GM21367 (cell line): Measurements from ENCODE around the gene LRRC75A.

Source experiments
- ATAC-seq: cut with Tn5 transposase; IDR thresholded peaks from one replicate; pipeline ENCODE4 v1.9.1; 2021; ENCODE audit not compliant: unreplicated experiment

The LRRC75A gene

DNA sequence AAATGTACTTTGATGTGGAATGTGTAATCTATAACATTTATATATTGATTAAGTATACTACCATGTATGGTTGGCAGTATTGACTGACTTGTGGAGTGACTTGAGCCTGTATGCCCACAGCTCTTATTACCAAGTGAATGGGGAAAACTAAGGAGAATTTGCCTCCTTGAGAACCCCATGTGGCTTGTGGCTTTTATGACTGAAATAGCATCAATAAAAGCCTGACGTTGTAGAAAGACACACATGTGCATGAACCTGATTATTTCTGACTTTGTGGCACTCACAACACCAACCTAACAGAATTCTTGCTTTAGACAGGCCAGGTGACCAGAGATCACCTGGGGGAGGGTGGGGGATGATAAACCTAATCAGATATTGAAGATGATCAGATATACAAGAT, 2.1 kb upstream of the LRRC75A start:
- no peak for ATAC-seq

DNA sequence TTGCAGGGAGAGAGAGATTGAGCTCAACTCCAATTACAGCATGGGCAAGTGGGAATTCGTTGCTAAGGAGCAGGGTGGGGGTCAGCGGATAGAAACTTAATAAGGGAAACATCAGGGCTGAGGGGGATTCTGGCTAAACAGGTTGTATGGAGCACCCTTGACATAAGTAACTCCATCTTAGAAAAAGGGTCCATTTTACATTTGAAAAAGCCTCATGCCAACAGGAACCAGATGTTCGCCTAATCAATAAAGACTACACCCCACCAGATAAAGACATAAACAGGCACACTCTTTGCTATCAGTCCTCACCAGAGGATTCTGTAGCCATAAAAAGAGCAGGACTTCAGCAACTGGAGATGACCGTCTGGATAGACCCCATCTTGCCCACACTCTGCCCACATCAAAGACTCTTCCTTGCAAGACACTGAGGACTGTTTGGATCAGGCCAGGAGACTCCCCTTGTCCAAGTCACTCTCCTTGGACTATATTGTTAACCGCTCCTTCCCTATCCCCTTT, 1.6 kb upstream of the LRRC75A start:
- ATAC-seq, result no peak

DNA sequence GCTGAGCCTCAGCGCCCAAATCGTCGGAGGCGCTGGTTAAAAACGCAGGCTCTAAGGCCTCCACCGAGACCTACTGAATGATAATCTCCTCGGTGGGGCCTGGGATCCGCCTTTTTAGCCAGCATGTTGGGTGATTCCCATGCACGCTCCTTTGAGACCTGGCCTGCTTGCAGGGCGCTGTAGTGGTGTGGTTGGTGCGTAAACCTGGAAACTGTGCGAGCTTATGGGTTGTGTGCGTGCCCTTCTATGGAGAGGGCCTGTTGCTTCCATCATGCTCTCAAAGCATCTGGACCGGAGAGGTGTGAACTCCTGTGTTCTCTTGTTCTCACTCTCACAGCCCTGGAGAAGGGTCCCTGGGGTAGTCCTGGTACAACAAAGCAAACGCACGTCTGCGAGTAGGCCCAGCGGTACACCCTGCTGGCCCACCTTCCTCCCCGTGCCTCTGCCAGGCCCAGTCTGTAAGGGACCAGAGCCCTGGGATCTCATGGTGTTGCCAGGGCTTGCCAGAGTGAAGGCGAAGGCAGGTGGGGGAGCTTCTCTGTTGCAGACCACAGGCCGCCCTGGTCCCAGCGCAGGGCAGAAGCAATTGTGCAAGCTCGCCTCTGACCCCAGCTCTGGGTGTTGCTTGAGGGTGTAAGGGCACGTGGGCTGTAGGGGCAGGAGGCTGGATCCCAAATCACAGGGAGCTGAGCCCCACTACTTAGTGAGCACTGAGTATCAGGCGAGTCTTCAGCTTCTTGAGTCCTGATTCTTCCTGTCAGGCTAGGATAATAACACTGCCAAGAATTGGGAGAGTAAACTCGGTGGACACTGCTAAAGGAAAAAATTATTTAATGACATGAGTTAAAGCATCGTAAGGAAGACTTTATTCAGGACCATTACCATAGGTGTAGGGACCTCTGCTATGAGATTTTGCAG, 879 bp upstream of the LRRC75A start:
- no peak for ATAC-seq

DNA sequence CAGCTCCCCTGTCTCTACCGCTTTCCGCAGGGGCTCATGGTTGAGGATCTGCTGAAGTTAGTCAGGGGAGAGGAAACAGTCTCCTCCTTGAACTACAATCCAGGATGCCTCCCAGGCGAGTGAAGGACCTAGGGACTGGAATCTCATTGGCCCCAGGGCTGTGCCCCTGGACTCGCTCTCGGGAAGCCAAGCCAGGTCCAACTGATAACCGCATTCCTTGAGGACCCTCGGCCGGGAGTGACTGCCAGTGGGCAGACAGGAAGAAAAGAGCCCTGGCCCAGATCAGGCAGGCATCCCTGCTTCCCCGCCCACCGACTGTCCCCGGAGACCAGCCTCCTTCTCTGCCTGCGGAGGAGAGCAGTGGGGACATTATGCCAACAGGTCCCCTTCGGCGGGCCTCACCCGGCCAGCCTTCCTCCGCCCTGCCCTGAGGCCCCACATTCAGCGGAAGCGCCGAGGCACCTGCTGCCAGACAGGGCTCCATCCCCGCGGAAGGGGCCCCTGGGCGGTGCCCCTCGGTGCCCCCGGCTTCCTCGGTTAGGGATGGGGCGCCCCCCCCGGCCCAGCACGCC, 776 bp downstream of the LRRC75A start:
- ATAC-seq, result no peak

DNA sequence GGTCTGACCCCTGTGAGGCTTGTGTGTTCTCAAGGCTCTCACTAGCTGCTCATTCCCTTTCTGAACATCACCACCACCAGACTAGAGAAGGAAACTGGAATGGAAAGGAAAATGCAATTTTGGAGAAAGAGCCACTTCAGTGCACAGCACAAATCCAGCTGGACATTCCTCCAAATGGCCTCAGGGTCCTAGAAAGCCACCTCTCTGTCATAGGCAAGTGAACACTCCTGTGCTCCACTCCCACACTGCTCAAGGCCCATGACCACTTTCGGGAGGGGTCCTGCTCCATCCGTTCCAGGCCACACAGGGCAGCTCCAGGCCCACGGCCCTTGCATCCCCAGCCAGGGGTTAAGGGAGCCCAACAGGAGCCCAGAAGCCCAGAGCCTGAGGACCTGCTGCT, 2.6 kb downstream of the LRRC75A start:
- no peak for ATAC-seq

DNA sequence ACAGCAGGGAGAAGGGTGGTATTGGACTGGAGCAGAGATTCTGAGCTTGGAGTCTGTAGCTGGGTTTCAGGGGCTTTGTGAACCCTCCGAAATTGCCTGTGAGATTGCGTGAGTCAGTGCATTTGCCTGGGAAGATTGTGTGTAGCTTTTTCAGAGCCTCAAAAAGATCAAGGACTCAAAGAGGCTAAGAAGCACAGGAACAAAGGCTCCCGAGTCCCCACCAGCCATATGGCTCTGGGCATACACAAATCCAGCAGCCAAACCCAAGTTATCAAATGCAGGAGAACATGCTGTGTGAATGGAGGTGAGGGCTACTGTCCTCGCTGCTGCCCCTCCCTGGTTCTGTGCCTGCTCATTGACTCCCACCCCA, 3.0 kb downstream of the LRRC75A start:
- no peak for ATAC-seq

DNA sequence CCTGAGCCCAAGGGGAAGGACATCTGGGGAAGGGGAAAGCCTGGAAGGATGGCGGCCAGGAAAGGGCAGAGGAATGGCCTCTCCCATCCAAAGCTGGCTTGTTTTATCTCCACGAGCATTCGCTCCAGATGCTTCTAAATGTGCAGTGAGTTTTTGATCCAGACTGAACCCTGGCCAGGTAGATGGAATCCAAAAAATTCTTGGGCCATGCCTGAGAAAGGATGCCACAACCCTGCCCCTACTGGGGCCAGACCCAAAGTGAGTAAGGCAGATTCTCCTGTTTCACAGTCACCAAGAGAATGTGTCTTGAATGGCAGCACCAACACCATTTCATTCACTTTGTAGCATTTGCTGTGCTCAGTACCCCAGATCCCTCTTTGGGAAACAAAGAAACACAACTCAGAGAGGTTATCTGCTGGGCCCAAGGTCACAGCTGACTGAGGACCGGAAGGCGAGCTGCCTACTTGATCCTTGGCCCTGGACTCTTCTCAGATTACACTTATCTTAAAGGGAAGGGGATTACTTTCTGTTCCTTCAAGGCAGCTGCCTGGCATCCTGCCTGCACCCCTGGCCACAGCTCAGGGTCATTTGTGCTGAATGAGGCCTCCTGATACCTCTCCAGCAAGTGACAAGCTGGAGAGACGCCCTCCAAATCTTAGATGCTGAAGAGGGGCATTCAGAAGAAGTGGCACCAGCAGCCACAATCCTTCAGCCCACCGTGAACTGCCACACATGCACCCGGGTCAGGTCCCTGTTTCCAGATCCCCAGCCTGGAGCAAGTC, 3.6 kb downstream of the LRRC75A start:
- no peak for ATAC-seq

DNA sequence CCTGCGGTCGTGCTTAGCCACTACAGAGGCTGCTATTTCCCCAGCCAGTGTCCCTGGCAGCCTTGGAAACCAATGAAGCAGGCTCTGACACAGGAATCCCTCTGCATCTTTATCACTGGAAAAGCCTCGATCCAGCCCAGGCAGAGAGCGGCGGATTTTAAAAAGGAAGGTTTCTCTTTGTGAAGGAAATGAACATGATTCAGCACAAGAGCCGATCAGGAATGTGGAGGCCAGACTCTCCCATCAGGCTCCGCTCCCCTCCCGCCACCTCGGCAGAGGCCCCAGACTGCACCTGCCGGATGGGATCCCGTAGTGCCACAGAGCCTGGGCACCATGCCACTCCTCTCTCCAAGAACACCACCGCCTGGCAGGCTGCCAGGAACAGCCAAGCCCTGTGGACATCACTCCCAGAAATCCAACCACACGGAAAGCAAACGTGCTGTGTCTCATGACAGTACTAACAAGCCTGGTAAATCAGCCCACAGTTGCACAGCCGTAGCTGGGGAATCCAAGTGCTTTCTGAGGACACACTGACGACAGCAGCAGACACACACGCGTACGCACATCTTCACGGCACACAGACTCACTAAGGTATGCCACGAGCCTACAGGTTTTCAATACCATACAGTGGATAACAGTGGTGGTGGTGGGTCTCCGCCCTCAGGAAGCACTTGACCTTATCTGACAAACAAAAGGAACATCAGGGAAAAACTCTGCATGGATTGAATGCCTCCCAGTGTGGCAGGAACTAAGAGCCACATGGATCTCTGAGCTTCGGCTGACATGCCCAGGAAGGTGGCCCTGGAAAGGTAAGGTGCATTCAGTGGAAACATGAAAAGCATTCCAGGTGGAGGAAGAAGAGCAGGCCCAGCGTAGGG, 5.4 kb downstream of the LRRC75A start:
- no peak for ATAC-seq

DNA sequence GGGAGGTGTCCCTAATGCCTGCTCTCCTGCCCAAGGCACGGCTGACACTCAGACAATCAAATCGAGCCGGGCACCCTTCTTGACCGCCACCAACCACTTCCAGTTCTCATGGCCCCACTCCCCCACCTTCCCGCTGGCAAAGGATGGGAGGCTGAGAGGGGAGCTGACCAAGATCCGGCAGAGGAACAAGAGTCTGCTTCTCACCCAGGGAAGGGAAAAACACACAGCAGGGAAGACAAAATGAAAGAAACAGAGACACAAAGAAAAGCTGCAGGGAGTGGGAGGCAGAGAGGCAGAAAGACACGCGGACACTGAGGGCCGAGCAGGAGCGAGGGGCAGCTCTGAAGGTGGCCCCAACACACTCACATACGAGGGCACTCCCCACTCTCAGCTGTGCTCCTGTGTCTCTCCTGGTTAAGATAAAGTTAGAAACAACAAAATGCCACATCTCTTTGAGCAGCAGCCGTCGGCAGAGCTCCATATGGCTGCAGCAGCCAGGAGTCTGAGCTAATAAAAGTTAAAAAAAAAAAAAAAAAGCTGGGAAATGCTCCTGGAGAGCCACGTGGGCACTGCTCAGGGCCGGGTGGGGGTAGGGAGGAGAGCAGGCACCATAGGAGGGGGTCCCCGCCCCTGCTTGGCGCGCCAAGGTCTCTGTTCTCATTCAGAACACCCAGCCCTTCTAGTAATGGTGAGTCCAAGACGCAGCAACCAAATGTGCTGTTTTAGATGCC, 7.4 kb downstream of the LRRC75A start:
- ATAC-seq, result no peak

DNA sequence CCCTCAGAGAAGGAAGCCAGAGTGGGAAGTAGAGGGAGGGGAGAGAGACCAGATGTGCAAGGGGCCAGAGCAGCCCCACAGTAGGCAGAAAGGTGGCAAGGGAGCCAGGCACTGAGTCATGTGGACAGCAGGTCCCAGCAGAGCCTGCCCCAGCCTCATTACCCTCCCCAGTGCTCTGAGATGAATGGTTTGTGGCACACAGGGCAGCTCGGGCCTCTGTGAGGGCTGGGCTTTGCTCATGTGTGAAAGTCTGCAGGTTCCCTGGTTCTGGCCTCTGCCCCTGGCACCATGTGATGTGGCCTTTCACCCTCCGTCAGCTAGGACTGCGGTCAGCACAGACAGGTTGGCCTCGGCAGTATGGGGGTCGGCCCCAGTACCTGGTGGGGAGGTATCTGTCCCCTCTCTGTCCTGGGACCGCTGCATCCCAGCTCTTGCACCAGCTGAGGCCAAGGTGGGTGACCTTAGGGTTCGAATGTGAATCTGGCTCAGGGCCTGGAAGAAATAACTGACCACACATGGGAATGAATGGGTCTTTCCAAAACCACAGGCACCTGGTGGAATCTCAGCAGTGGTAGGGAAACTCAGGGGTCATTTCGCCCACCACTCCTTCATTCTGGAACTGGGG, 8.9 kb downstream of the LRRC75A start:
- no peak for ATAC-seq

DNA sequence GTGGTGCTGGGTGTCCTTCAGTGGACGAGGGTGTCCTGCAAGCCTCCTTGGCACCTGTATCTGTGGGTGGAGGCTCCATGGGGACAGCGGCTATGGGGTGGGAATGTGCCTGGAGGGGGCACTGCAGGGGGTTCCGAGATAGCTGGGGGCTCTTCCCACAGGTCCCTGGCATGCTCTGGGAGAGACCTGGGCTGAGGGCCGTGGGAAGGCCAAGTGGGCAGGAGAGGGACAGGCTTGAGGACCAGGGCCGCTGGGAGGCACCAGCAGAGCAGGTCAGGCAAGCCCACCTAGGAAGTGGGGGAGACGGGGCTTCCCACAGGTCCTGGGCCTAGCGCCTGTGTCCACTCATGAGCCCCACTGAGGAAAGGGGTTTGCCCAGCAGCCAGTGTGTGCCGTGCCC, 9.7 kb downstream of the LRRC75A start:
- ATAC-seq, result no peak

DNA sequence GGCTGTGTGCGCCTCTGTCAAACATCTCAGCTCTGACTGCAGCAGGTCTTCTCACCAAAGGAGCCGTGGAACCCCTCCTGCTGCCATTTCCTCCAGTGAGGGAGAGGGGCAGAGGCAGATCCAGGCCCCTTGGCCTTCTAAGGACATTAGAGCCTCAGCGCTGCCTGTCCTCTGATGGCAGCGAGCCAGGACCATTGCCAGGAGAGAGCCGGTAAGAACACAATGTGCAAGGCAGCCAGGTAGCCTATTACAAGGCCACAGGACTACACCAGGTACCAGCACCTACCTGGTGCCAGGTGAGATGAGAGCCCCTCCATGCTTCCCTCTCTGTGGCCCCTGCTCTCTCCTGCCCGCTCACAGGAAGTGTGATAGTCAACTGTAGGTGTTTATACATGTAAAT, 11.0 kb downstream of the LRRC75A start:
- no peak for ATAC-seq

DNA sequence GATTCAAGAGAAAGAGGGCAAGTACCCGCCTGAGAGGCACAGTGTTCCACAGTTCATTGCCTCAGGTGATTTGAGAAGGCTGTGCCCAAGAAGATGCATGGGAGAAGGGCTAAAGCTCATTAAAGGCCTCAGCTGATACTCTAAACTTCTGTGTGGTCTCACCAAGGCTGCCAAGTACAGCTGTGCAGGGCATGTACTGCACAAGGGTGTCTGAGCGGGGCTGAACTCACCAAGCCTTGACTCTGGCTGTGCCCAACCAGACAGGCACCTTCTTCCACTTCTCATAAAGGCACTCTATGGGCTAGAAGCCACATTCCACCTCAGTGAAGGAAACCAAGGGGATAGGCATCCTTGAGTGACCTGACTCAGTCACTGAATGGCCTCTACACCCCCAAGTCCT, 12.7 kb downstream of the LRRC75A start:
- no peak for ATAC-seq

DNA sequence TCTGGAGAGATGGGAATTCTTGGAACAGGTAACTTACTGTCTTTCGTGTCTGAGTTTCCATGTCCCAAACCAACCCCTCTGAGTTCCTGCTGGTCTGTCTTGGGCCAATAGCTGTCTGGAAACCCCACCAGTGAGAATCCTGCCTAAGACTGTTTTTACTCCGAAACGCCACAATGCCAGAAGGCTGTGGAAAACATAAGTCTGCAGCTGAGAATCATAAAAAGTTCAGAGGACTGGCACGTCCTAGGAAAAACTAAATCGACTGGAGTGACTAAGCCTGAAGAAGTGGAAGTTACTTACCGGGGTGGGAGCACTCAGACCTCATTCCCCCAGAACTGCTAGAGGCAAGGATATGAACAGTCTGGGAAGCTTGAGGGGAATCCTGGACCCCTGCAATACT, 13.3 kb downstream of the LRRC75A start:
- ATAC-seq, result no peak

DNA sequence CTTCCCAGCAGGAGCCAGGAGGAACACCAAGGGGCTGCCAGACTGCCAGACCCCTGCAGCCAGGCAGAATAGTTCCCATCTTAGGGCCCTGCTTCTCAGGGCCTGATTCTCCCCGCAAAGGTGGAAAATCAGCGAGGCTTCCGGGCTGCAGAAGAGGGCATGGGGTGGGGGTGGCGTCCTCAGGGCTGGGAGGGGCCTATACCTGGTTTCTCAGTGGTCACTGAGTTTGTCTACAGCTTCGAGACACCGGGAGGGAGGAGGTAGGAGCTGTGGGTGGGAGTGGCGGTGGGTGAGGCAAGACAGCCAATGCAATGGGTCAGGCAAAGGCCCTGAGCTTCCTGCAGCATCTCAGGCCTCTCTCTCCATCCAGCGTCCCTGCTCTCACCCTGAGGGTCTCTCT, 14.3 kb downstream of the LRRC75A start:
- ATAC-seq, result no peak

DNA sequence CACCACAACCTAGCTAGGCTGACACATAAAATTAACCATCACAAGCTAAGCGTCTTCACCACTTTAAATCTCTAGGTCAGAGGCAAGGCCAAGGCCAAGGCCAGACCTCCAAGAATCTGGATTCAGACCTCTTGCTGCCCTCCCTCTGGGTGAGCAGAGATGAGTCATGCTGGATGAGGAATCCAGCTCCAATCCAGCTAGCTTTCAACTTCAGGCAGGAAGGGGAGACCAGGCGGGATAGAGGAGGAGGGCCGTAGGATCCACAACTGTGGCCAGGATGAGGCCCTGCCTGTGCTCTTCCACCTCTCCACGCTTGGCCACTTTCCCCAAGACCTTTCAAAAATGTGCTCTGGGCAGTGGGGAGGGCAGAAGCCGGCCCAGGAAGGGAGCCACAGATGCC, 14.7 kb downstream of the LRRC75A start:
- no peak for ATAC-seq

DNA sequence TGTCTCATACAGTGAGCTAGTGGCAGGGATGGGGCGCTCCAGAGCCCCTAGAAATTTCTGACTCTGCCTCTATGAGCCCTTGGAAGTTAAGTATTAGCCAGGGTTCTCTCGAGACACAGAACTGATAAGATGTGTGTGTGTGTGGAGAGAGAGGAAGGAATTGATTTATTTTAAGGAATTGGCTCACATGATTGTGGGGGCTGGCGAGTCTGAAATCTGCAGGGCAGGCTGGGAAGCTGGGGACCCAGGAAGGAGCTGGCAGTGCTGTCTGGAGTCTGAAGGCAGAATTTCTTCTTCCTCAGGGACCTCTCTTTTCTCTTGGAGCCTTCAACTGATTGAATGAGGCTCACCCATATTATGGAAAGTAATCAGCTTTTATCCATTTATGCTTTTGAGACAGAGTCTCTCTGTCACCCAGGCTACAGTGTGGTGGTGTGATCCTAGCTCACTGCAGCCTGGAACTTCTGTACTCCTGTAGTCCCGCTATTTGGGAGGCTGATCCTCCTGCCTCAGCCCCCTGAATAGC, 16.8 kb downstream of the LRRC75A start:
- no peak for ATAC-seq

DNA sequence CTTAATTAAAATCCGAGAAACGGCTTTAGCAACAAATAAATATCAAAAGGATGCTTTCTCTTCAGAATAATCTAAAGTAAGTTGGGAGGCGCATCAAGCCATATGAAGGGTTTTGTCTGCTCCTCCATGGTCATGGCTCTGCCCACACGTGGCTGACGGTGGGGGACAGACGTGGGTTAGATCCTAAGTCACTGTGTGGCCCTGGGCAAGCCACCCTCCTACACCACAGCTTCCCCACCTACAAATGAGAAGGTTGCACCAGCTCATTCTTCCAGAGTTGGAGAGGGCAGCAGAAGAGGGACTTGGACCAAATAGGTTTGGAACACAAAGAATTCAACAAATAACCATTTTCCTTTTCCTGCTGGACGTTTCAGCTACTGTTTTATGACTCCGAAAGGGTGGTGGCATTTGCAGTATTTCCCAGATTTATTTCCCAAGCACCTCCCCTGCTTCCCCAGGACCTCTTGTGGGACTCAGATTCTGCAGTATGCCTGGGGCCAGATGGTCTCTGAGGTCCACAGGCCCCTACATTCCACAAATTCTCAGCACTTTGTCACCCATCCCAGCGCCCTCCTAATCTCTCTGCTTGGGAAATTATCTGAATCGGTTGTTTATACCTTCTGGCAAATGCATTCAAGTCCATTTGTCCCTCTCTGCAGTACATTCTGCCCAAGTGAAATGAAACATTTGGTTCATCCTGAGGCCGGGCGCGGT, 17.8 kb downstream of the LRRC75A start:
- ATAC-seq, result no peak
